AG10803 (cell line): ENCODE data around the gene KATNIP.

Experiments used
- DNase-seq: peaks from one replicate; pipeline ENCODE4 v3.0.0; 2010; ENCODE audit warnings: low read depth
- H3K4me3 ChIP-seq: 2 replicates; pipeline ENCODE4 v1.5.1; 2011; ENCODE audit warnings: mild to moderate bottlenecking, low read length, control low read depth
- TF ChIP-seq, protein P1 (sequence below): conservative IDR thresholded peaks from 2 replicates; pipeline ENCODE4 v1.5.1; 2011; ENCODE audit warnings: mild to moderate bottlenecking, low read length, control low read depth, inconsistent platforms

The KATNIP gene

DNA sequence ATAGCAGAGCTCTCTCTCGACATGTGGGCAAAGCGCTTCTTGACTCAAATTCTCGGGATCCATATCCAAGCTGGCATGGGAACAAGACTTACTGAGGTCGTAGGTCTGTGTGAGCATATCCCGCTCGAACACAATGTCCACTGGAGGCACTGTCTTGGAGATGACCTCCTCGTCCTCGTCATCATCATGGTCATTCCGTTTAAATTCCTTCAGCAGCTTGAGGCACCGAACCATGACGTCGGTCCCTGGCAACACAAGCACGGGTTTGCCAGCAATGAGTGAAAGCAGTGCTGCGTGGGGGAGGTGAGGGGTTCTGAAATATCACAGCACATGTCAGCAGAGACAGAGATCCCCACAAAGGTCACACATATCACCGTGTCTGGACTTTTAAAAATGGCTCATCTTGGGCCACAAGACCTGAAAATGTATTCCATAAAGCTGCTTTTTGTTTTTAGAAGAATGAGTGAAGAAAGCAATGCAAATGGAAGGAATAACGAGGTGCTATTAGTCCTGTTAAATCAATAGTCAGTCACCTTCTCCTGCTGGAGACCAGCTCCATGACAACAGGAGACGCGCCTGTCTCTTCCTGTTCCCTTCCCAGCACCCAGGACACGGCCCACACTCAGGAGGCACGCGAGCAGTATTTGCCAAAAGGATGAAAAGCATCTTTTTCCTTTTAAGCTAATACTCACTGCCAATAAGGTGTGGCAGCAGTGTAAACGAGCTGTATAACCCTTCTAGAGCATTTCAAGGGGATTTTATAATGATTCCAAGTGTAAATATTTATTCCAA lies 38.1 kb upstream of the KATNIP start:
- TF ChIP-seq, protein P1, sequence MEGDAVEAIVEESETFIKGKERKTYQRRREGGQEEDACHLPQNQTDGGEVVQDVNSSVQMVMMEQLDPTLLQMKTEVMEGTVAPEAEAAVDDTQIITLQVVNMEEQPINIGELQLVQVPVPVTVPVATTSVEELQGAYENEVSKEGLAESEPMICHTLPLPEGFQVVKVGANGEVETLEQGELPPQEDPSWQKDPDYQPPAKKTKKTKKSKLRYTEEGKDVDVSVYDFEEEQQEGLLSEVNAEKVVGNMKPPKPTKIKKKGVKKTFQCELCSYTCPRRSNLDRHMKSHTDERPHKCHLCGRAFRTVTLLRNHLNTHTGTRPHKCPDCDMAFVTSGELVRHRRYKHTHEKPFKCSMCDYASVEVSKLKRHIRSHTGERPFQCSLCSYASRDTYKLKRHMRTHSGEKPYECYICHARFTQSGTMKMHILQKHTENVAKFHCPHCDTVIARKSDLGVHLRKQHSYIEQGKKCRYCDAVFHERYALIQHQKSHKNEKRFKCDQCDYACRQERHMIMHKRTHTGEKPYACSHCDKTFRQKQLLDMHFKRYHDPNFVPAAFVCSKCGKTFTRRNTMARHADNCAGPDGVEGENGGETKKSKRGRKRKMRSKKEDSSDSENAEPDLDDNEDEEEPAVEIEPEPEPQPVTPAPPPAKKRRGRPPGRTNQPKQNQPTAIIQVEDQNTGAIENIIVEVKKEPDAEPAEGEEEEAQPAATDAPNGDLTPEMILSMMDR: no peak
- no peak overlapping the region for H3K4me3 ChIP-seq

DNA sequence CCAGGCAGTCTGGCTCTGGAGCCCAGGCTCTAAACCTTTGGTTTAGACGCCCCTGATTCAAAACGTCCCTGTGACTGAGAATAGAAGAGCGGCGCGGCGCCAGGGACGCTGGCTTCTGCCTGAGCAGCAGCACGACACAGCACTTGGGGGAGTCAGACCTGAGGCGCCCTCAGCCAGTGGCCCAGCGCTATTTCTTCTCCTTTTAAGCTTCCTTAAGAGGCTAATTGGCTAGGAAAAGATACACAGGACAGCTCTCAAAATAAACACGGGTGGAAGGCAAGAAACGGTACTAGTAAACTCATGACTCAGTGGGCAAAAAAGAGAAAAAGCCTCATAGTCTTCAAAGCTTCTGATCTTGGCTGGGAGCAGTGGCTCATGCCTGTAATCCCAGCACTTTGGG lies 35.1 kb upstream of the KATNIP start:
- H3K4me3 ChIP-seq: no peak overlapping the region
- DNase-seq: no peak
- TF ChIP-seq, protein P1: no peak

More for the DNA sequence above, 38.1 kb upstream of the KATNIP start:
- DNase-seq: peak; percentile 8

DNA sequence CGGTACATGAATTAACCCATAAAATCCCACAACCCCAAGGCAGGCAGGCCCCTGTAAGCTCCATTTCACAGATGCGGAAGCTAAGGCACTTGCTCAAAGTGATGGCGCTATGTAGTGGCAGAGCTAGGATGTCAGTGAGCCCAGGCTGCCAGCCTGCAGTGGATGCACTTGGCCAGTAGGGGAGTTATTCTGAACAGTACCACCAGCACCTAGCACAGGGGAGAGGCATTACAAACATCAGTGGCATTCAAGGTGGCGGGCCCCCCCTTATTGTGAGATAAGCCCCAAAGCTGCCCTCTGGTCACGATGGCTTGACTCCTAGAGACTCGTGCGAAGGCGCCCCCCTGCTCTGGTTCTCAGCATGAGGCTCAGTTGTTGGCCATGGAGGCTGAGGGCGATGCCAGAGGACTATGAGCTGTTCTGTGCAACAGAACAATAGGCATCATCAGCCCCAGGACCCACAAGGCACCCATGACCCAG lies 34.0 kb upstream of the KATNIP start:
- DNase-seq: no peak
- no peak overlapping the region for H3K4me3 ChIP-seq
- TF ChIP-seq, protein P1: peak; percentile 56

DNA sequence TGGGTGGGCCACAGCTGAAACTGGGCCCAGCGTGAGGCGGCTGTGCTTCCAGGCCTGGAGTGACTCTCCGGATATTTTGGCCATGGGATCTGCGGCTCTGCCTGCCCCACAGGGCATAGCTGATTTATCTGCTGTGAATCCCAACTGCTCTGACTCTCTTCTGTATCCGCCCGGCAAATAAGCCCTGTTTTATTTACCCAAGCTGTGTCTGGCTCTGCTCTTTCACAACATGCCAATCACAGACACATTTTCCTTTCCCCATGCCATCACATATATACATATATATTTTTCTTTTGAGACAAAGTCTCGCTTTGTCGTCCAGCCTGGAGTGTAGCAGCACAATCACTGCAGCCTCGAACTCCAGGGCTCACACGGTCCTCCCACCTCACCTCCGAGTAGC lies 33.6 kb upstream of the KATNIP start:
- TF ChIP-seq, protein P1: no peak
- H3K4me3 ChIP-seq: no peak overlapping the region
- DNase-seq: no peak

DNA sequence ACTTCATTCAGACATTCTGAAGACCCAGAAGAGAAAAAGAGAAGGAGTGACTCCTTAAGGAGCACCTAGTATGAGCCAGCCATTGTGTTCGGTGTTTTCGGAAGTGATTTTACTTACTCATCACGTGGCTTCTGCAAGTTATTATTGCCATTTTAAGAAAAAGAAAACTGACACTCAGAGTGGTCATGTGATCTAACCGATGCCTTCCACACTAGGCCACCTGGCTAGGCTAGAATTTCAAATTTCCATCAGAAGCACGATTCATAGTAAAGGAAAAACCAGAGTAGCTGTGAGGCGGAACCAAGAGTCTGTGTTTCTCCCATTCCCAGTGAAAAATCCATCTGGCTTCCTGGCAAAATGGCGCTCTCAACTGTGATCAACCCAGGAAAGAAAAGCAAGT lies 32.3 kb upstream of the KATNIP start:
- no peak for DNase-seq
- TF ChIP-seq, protein P1: no peak
- no peak overlapping the region for H3K4me3 ChIP-seq

DNA sequence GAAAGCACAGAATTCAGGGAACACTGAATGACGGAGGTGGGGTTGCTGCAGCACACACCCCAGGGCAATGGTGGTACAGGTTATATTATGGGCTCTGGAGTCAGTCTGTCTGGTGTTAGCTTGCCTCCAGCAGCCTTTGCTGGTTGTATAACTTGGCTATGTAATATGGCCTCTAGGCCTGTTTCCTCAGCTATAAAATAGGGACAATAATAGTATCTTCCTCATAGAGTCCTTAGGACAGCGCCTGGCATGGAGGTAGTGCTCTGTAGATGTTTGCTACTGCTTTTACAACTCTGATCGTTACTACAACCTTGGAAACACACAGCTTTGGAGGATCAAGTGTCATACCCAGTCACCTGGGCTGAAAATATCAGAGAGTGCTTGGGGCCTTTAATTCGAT lies 31.7 kb upstream of the KATNIP start:
- TF ChIP-seq, protein P1: no peak
- no peak overlapping the region for H3K4me3 ChIP-seq
- DNase-seq: no peak

DNA sequence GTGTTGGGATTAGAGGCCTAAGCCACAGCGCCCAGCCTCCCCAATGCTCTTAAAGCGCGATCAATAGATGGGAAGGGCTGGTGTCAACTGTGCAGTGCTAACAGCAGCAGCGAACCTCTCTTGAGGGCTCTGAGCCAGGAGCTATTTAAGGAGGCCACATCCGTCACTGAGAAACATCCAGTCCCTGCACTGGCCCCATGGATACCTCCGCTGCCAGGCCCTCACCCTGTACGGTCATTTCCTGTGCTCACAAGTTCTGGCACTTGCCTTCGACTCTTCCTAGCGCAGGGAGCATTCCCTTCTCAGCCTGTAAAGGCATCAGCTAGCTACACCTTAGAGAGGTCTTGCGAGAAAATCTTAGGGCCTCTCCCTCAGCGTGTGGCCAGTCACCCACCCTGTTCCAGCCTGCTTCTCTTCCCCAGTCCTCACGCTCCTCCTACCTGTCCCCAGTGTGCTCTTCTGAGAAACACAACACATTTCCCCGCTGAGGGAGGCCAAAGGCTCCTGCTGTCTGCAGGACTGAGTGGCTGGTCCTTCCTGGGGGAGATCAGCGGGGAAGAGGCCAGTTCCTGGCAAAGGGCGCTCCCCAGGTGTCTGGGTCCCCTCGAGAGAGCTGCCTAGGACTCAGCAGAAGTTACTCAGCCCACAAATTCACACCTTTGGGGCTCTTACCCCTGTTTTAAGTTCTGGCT lies 28.8 kb upstream of the KATNIP start:
- H3K4me3 ChIP-seq: no peak overlapping the region
- TF ChIP-seq, protein P1: no peak
- DNase-seq: no peak
